Nephron progenitor cell (in vitro differentiated cells): Measurements from ENCODE around the gene CPEB4.

Experiments
- DNase-seq: peaks from one replicate; pipeline ENCODE4 v3.0.0; 2021
- H3K27ac Mint-ChIP-seq: 2 replicates; pipeline ENCODE4 v1.8.0; 2021; ENCODE audit warnings: mild to moderate bottlenecking, moderate library complexity, mixed read lengths
- H3K27me3 Mint-ChIP-seq: 2 replicates; pipeline ENCODE4 v1.8.0; 2021; ENCODE audit warnings: mild to moderate bottlenecking, low read depth, mixed read lengths; ENCODE audit not compliant: poor library complexity
- H3K36me3 Mint-ChIP-seq: 2 replicates; pipeline ENCODE4 v1.8.0; 2021; ENCODE audit warnings: low read depth, mixed read lengths
- H3K4me1 Mint-ChIP-seq: 2 replicates; pipeline ENCODE4 v1.8.0; 2021; ENCODE audit warnings: mixed read lengths
- H3K4me3 Mint-ChIP-seq: 2 replicates; pipeline ENCODE4 v1.8.0; 2021; ENCODE audit warnings: mild to moderate bottlenecking, moderate library complexity, mixed read lengths
- H3K9me3 Mint-ChIP-seq: 2 replicates; pipeline ENCODE4 v1.8.0; 2021; ENCODE audit warnings: mild to moderate bottlenecking, moderate library complexity, mixed read lengths
- CTCF ChIP-seq: fragments of 200-600 bp; sonication (generic); IDR thresholded peaks from 2 replicates; pipeline ENCODE4 v1.5.0; 2021; ENCODE audit warnings: antibody characterized with exemption

Gene CPEB4

GRCh38 chr5:173963182-173963838, 75.2 kb downstream of the CPEB4 start:
- no peak for DNase-seq
- Mint-ChIP-seq H3K4me3 (peak overlapping the region; percentile 81), H3K27ac (peak overlapping the region; percentile 88), H3K4me1 (peaks cover 39% of the 10 kb centered on the region), H3K27me3 (no peaks in the 10 kb centered on the region), H3K9me3 (no peaks in the 10 kb centered on the region), H3K36me3 (no peaks in the 10 kb centered on the region)
- TF ChIP-seq CTCF = no peak

GRCh38 chr5:173963867-173964441, 75.8 kb downstream of the CPEB4 start:
- Mint-ChIP-seq H3K4me1 (peaks cover 46% of the 10 kb centered on the region), H3K4me3 (peak overlapping the region; percentile 81), H3K27me3 (no peaks in the 10 kb centered on the region), H3K9me3 (no peaks in the 10 kb centered on the region), H3K36me3 (no peaks in the 10 kb centered on the region), H3K27ac (peak overlapping the region; percentile 78)
- peak; percentile 40 for DNase-seq
- no peak for TF ChIP-seq CTCF

GRCh38 chr5:173964506-173964905, 76.4 kb downstream of the CPEB4 start:
- Mint-ChIP-seq H3K4me1 (peaks cover 51% of the 10 kb centered on the region), H3K36me3 (no peaks in the 10 kb centered on the region), H3K4me3 (peak overlapping the region; percentile 67), H3K9me3 (no peaks in the 10 kb centered on the region), H3K27me3 (no peaks in the 10 kb centered on the region), H3K27ac (no peak overlapping the region)
- TF ChIP-seq CTCF = no peak
- no peak for DNase-seq

GRCh38 chr5:173967241-173967640, 79.1 kb downstream of the CPEB4 start:
- Mint-ChIP-seq H3K36me3 (no peaks in the 10 kb centered on the region), H3K4me3 (no peak overlapping the region), H3K4me1 (peaks cover 75% of the 10 kb centered on the region), H3K27me3 (no peaks in the 10 kb centered on the region), H3K27ac (no peak overlapping the region), H3K9me3 (no peaks in the 10 kb centered on the region)
- DNase-seq = no peak
- no peak for TF ChIP-seq CTCF

- DNase-seq = peak; percentile 54
- Mint-ChIP-seq H3K36me3 (no peaks in the 10 kb centered on the region), H3K4me1 (peaks cover 73% of the 10 kb centered on the region), H3K27ac (peak overlapping the region; percentile 27), H3K4me3 (no peak overlapping the region), H3K9me3 (no peaks in the 10 kb centered on the region), H3K27me3 (no peaks in the 10 kb centered on the region)
- TF ChIP-seq CTCF = no peak
Measured at GRCh38 chr5:173968154-173968797, 80.1 kb downstream of the CPEB4 start.
